IPS-18c (cell line): ENCODE results near the gene ARL5A.

Experiments used
- H3K4me3 ChIP-seq: 2 replicates; pipeline ENCODE4 v1.7.0; 2013; ENCODE audit warnings: low read depth, mild to moderate bottlenecking, low read length, moderate library complexity; ENCODE audit not compliant: insufficient read depth
- H3K9me3 ChIP-seq: one replicate; pipeline ENCODE4 v1.6.1; 2013; ENCODE audit warnings: mild to moderate bottlenecking, low read length, moderate library complexity; ENCODE audit not compliant: control insufficient read depth, insufficient read depth

Gene ARL5A

GRCh38 chr2:151761193-151761592 lies 67.0 kb downstream of the ARL5A start:
- Histone ChIP-seq H3K9me3 (peaks cover 2% of the 10 kb centered on the region), H3K4me3 (no peak overlapping the region)

- H3K4me3 ChIP-seq, result no peak overlapping the region
- peaks cover 2% of the 10 kb centered on the region for H3K9me3 ChIP-seq
Observed at GRCh38 chr2:151760139-151760650, 68.0 kb downstream of the ARL5A start.

DNA sequence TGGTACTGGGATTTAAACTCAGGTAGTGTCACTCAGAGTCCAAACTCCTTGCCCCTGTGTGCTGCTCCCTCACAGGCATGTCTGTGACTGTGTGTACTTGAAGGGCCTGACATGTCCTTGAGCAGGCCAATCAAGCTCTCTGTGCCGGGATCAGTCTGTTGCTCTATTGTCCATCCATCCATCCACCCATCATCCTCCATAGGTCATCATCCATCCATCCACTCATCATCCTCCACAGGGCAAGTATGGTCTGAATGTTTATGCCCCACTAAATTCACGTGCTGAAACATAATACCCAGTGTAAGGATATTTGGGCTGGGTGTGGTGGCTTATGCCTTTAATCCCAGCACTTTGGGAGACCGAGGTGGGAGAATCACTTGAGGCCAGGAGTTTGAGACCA lies 69.5 kb downstream of the ARL5A start:
- Histone ChIP-seq H3K4me3 (no peak overlapping the region), H3K9me3 (peaks cover 2% of the 10 kb centered on the region)

DNA sequence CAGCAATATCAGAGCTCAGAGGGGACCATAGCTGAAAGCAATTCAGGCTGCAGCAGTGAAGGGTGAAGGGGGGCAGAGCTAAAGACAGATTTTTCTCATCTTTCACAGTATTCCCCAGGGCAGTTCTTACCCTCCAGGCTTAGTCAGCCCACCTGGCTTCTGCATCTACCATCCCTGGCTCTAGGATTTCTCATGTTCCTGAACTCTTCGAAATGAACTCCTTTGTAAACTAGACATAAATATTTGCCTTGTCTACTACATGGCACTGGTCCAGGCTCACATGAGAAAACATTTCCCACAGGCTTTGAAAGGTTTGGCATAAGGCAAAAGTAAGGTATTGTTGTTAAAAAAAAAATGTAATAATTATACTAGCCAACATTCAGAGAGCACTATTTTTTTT lies 70.4 kb downstream of the ARL5A start:
- H3K9me3 ChIP-seq, result no peaks in the 10 kb centered on the region
- no peak overlapping the region for H3K4me3 ChIP-seq

DNA sequence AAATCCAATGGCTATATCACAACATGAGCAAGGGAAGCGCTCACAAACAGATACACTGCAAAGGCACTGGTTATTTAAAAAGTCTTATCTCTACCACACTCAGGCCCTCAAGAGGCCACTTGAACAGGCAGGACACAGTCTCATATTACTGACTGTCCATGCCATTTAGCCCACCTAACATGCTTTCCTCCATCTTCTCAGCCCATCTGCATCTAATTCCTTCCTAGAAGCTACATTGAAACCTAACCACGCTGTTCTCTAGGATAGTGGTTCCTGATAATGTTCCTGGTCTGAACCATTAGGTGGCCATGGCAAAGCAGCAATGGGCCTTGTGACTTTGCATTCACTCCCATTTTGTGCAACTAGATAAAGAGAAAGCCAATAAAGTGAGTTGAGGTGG lies 71.4 kb downstream of the ARL5A start:
- Histone ChIP-seq H3K4me3 (no peak overlapping the region), H3K9me3 (no peaks in the 10 kb centered on the region)

DNA sequence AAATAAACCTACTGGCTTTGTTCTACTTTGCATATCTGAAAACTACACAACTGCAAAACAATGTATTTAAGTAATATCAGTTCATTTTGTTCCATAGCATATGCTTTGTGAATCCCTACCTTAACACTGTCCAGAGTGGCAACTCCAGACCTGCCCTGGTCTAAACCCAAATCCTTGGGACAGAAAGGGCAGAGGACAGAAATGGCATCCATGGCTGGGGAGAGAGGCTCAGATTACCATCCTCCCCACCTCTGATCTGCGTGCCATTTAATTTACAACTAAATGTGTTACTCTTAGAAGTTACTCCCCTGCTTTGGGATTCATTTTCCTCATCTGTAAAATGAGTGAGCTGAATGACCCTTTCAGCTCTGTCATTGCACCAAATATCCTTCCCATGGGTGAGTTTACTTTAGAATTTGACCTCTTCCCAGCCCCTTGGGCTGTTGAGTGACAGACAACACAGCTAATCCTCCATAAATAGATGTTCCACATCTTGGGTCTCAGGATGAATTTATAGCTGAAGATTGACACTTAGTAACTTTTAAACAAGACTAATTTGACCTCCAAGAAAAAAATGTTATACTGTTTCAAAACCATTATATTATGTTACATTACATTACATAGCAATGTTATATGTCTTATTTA lies 73.8 kb downstream of the ARL5A start:
- no peak overlapping the region for H3K4me3 ChIP-seq
- H3K9me3 ChIP-seq, result no peaks in the 10 kb centered on the region

DNA sequence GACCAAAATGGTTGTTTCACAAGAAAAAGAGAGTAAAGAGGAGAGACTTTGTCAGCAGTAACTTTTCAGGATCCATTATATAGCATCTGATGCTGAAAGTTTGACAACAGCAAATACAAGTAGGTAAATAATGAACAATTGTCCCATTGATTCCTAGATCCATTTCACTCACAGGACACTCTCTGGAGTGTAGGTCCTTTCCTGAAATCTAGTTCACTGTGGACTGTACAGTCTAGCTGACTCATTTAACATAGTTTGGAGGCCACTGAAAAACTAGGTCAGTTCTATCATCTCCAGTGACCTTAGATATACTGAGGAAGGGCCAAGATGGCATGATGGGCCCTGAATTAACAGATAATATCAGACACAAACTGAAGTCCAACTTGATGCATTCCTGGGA lies 74.7 kb downstream of the ARL5A start:
- Histone ChIP-seq H3K4me3 (no peak overlapping the region), H3K9me3 (no peaks in the 10 kb centered on the region)
